ENCODE results near the gene RHOB. TPM values are rescaled to one million over a fixed set of nuclear protein-coding genes. Genes with fewer than 3 reads are reported as not detected.

Gene RHOB
- total RNA-seq, 1 donor from 2014 or later = 135 TPM

- Mint-ChIP-seq H3K27ac (ENCODE audit: unreplicated experiment) (no peak overlapping the region), H3K36me3 (ENCODE audit: unreplicated experiment) (peaks cover 2% of the 10 kb centered on the region), H3K27me3 (ENCODE audit: unreplicated experiment) (no peaks in the 10 kb centered on the region), H3K4me3 (ENCODE audit: unreplicated experiment) (no peak overlapping the region), H3K9me3 (ENCODE audit: unreplicated experiment) (peaks cover 3% of the 10 kb centered on the region), H3K4me1 (ENCODE audit: low read depth, unreplicated experiment) (no peaks in the 10 kb centered on the region)
- TF ChIP-seq CTCF (IDR thresholded peaks at IDR 0.05; ENCODE audit: partially characterized antibody, unreplicated experiment) = no peak
- no peak for DNase-seq
These were observed 16.8 kb upstream of the RHOB start for GRCh38 chr2:20430035-20430434.

GRCh38 chr2:20430461-20431300, 16.2 kb upstream of the RHOB start:
- DNase-seq = no peak
- Mint-ChIP-seq H3K9me3 (ENCODE audit: unreplicated experiment) (peaks cover 3% of the 10 kb centered on the region), H3K4me3 (ENCODE audit: unreplicated experiment) (no peak overlapping the region), H3K4me1 (ENCODE audit: low read depth, unreplicated experiment) (no peaks in the 10 kb centered on the region), H3K36me3 (ENCODE audit: unreplicated experiment) (peaks cover 4% of the 10 kb centered on the region), H3K27ac (ENCODE audit: unreplicated experiment) (no peak overlapping the region), H3K27me3 (ENCODE audit: unreplicated experiment) (no peaks in the 10 kb centered on the region)
- TF ChIP-seq CTCF (IDR thresholded peaks at IDR 0.05; ENCODE audit: partially characterized antibody, unreplicated experiment) = no peak

GRCh38 chr2:20431301-20431698, 15.6 kb upstream of the RHOB start:
- Mint-ChIP-seq H3K27me3 (ENCODE audit: unreplicated experiment) (no peaks in the 10 kb centered on the region), H3K36me3 (ENCODE audit: unreplicated experiment) (peaks cover 4% of the 10 kb centered on the region), H3K4me1 (ENCODE audit: low read depth, unreplicated experiment) (no peaks in the 10 kb centered on the region), H3K9me3 (ENCODE audit: unreplicated experiment) (peaks cover 3% of the 10 kb centered on the region), H3K27ac (ENCODE audit: unreplicated experiment) (no peak overlapping the region), H3K4me3 (ENCODE audit: unreplicated experiment) (no peak overlapping the region)
- TF ChIP-seq CTCF (IDR thresholded peaks at IDR 0.05; ENCODE audit: partially characterized antibody, unreplicated experiment) = no peak
- no peak for DNase-seq

- H3K4me1 Mint-ChIP-seq (ENCODE audit: low read depth, unreplicated experiment) = no peaks in the 10 kb centered on the region
- no peak for TF ChIP-seq CTCF (IDR thresholded peaks at IDR 0.05; ENCODE audit: partially characterized antibody, unreplicated experiment)
- H3K4me3 Mint-ChIP-seq (ENCODE audit: unreplicated experiment) = no peak overlapping the region
- peaks cover 4% of the 10 kb centered on the region for H3K36me3 Mint-ChIP-seq (ENCODE audit: unreplicated experiment)
- H3K9me3 Mint-ChIP-seq (ENCODE audit: unreplicated experiment) = peaks cover 3% of the 10 kb centered on the region
- no peak for DNase-seq
- H3K27me3 Mint-ChIP-seq (ENCODE audit: unreplicated experiment) = no peaks in the 10 kb centered on the region
- no peak overlapping the region for H3K27ac Mint-ChIP-seq (ENCODE audit: unreplicated experiment)
These were observed 15.1 kb upstream of the RHOB start for GRCh38 chr2:20431772-20432171.

- peaks cover 3% of the 10 kb centered on the region for H3K9me3 Mint-ChIP-seq (ENCODE audit: unreplicated experiment)
- no peak for TF ChIP-seq CTCF (IDR thresholded peaks at IDR 0.05; ENCODE audit: partially characterized antibody, unreplicated experiment)
- H3K27ac Mint-ChIP-seq (ENCODE audit: unreplicated experiment) = no peak overlapping the region
- H3K4me3 Mint-ChIP-seq (ENCODE audit: unreplicated experiment) = no peak overlapping the region
- DNase-seq = no peak
- no peaks in the 10 kb centered on the region for H3K27me3 Mint-ChIP-seq (ENCODE audit: unreplicated experiment)
- H3K36me3 Mint-ChIP-seq (ENCODE audit: unreplicated experiment) = peaks cover 4% of the 10 kb centered on the region
- no peaks in the 10 kb centered on the region for H3K4me1 Mint-ChIP-seq (ENCODE audit: low read depth, unreplicated experiment)
These were observed 14.2 kb upstream of the RHOB start for GRCh38 chr2:20432714-20433113.
